Measurements from ENCODE around the gene MCAT. TPM values are rescaled to one million over a fixed set of nuclear protein-coding genes. Genes with fewer than 3 reads are reported as not detected.

MCAT gene
- polyA plus RNA-seq, 1 donor (not counting 4 experiments of a cell fraction or from before 2014, with no cell fraction given) = 13.9 TPM

DNA sequence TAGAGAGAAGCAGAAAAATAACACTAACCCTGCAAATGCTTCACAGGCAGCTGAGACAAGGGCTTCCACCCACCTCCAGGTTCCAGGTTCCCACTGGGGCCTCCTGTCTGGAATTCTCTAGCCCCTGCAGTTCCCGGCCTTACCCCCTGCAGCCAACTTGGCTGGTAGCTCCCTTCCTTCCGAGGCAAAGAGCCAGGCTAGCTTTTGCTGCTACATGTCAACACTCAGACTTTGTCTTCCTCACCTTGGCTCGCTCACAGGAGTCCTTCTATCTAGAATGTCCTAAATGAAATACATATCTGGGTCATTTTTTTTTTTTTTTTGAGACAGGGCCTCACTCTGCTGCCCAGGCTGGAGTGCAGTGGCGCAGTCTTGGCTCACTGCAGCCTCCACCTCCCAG is 44.1 kb downstream of the MCAT start:
- no peaks in the 10 kb centered on the region for H3K27me3 ChIP-seq (ENCODE audit: control insufficient read depth, extremely low read depth, insufficient read depth, low read length)
- peaks cover 9% of the 10 kb centered on the region for H3K9me3 ChIP-seq (ENCODE audit: control insufficient read depth, low read depth, low read length)
- peak; percentile 26 for FAIRE-seq
- H3K36me3 ChIP-seq (ENCODE audit: control insufficient read depth in 2 of 2, extremely low read depth in 1 of 2, insufficient read depth in 2 of 2, low read length in 2 of 2) = no peaks in the 10 kb centered on the region
- TF ChIP-seq, protein P1, sequence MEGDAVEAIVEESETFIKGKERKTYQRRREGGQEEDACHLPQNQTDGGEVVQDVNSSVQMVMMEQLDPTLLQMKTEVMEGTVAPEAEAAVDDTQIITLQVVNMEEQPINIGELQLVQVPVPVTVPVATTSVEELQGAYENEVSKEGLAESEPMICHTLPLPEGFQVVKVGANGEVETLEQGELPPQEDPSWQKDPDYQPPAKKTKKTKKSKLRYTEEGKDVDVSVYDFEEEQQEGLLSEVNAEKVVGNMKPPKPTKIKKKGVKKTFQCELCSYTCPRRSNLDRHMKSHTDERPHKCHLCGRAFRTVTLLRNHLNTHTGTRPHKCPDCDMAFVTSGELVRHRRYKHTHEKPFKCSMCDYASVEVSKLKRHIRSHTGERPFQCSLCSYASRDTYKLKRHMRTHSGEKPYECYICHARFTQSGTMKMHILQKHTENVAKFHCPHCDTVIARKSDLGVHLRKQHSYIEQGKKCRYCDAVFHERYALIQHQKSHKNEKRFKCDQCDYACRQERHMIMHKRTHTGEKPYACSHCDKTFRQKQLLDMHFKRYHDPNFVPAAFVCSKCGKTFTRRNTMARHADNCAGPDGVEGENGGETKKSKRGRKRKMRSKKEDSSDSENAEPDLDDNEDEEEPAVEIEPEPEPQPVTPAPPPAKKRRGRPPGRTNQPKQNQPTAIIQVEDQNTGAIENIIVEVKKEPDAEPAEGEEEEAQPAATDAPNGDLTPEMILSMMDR (optimal IDR thresholded peaks at IDR 0.05 in 1 of 3, IDR thresholded peaks at IDR 0.05 in 1 of 3, conservative IDR thresholded peaks at IDR 0.05 in 1 of 3; ENCODE audit: extremely low read depth in 1 of 3, insufficient read depth in 2 of 3, low read length in 3 of 3) = no peak
- TF ChIP-seq EZH2 (IDR thresholded peaks at IDR 0.05; ENCODE audit: low read length) = no peak
- H2AFZ ChIP-seq (ENCODE audit: control insufficient read depth, low read length) = no peak overlapping the region
- no peak overlapping the region for H3K4me3 ChIP-seq (ENCODE audit: control insufficient read depth in 2 of 3, extremely low read depth in 1 of 3, insufficient read depth in 2 of 3, low read depth in 1 of 3, low read length in 3 of 3)
- peaks cover 19% of the 10 kb centered on the region for H3K4me1 ChIP-seq (ENCODE audit: control insufficient read depth, extremely low read depth, insufficient read depth, low read length)
- no peaks in the 10 kb centered on the region for H3K9me1 ChIP-seq (ENCODE audit: control insufficient read depth, extremely low read depth, insufficient read depth, low read length)
- H3K9ac ChIP-seq (ENCODE audit: control insufficient read depth, extremely low read depth, insufficient read depth, low read length) = no peak overlapping the region
- no peak overlapping the region for H3K27ac ChIP-seq (ENCODE audit: control insufficient read depth, insufficient read depth, low read length)
- H3K4me2 ChIP-seq (ENCODE audit: control insufficient read depth, extremely low read depth, insufficient read depth, low read depth, low read length) = no peak overlapping the region
- DNase-seq (ENCODE audit: low read depth, low spot score) = no peak
- no peaks in the 10 kb centered on the region for H3K79me2 ChIP-seq (ENCODE audit: control insufficient read depth, insufficient read depth, low read length)
- no peaks in the 10 kb centered on the region for H4K20me1 ChIP-seq (ENCODE audit: control insufficient read depth, extremely low read depth, insufficient read depth, low read length)
- dilution Hi-C loops (cut with MboI; ENCODE audit: extremely low pct_ligation_motif_present, low sequenced_read_pairs) = no loop called here

DNA sequence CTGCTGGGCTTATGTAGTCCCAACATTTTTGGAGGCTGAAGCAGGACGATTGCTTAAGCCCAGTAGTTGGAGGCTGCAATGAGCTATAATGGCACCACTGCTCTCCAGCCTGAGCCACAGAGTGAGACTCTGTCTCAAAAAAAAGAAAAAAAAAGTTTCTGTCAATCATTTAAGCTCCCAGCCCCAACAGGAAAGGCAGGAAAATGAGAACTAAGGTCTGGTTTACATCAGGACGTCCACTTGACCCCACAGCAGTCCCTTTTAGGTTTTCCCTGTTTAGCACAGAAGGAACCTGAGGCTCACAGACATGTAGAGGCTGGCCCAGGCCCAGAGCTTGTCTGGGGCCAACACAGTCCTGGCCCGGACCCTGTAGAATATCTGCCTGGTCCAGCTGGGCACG is 44.8 kb downstream of the MCAT start:
- H3K36me3 ChIP-seq (ENCODE audit: control insufficient read depth in 2 of 2, extremely low read depth in 1 of 2, insufficient read depth in 2 of 2, low read length in 2 of 2) = no peaks in the 10 kb centered on the region
- no peaks in the 10 kb centered on the region for H3K27me3 ChIP-seq (ENCODE audit: control insufficient read depth, extremely low read depth, insufficient read depth, low read length)
- peaks cover 9% of the 10 kb centered on the region for H3K9me3 ChIP-seq (ENCODE audit: control insufficient read depth, low read depth, low read length)
- FAIRE-seq (no peak), DNase-seq (ENCODE audit: low read depth, low spot score) (no peak)
- no peaks in the 10 kb centered on the region for H3K79me2 ChIP-seq (ENCODE audit: control insufficient read depth, insufficient read depth, low read length)
- TF ChIP-seq, protein P1 (optimal IDR thresholded peaks at IDR 0.05 in 1 of 3, IDR thresholded peaks at IDR 0.05 in 1 of 3, conservative IDR thresholded peaks at IDR 0.05 in 1 of 3; ENCODE audit: extremely low read depth in 1 of 3, insufficient read depth in 2 of 3, low read length in 3 of 3) = no peak
- no peak for TF ChIP-seq EZH2 (IDR thresholded peaks at IDR 0.05; ENCODE audit: low read length)
- no peak overlapping the region for H3K27ac ChIP-seq (ENCODE audit: control insufficient read depth, insufficient read depth, low read length)
- no peaks in the 10 kb centered on the region for H4K20me1 ChIP-seq (ENCODE audit: control insufficient read depth, extremely low read depth, insufficient read depth, low read length)
- no peak overlapping the region for H3K4me2 ChIP-seq (ENCODE audit: control insufficient read depth, extremely low read depth, insufficient read depth, low read depth, low read length)
- H3K9ac ChIP-seq (ENCODE audit: control insufficient read depth, extremely low read depth, insufficient read depth, low read length) = no peak overlapping the region
- dilution Hi-C loops (cut with MboI; ENCODE audit: extremely low pct_ligation_motif_present, low sequenced_read_pairs) = no loop called here
- H3K4me3 ChIP-seq (ENCODE audit: control insufficient read depth in 2 of 3, extremely low read depth in 1 of 3, insufficient read depth in 2 of 3, low read depth in 1 of 3, low read length in 3 of 3) = no peak overlapping the region
- no peaks in the 10 kb centered on the region for H3K9me1 ChIP-seq (ENCODE audit: control insufficient read depth, extremely low read depth, insufficient read depth, low read length)
- H3K4me1 ChIP-seq (ENCODE audit: control insufficient read depth, extremely low read depth, insufficient read depth, low read length) = peaks cover 24% of the 10 kb centered on the region
- peak overlapping the region; percentile 26 for H2AFZ ChIP-seq (ENCODE audit: control insufficient read depth, low read length)
